Measurements from ENCODE around the gene CX3CL1.
"Not testable (repeated sequence)": the region's sequence is repeated elsewhere in the genome, so short reads cannot be mapped to it uniquely, and the experiment has no call there.

The CX3CL1 gene

DNA sequence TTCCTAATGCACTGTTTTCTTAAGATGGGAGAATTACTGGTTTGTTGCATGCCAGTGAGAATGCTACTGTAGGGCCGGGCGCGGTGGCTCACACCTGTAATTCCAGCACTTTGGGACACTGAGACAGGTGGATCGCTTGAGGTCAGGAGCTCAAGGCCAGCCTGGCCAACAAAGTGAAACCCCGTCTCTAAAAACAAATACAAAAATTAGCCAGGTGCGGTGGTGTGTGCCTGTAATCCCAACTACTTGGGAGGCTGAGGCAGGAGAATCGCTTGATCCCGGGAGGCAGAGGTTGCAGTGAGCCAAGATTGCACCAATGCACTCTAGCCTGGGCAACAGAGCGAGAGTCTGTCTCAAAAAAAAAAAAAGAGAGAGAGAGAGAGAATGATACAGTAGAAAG, 29.7 kb upstream of the CX3CL1 start:
- H3K27me3 ChIP-seq (ENCODE audit: control insufficient read depth in 5 of 5, insufficient read depth in 4 of 5, low read length in 5 of 5); H3K9me3 ChIP-seq (ENCODE audit: control insufficient read depth in 5 of 5, low read length in 5 of 5); H3K4me3 ChIP-seq (ENCODE audit: low read depth in 1 of 5, low read length in 5 of 5); H3K36me3 ChIP-seq (ENCODE audit: control insufficient read depth in 5 of 5, insufficient read depth in 5 of 5, low read length in 5 of 5); H3K9ac ChIP-seq (ENCODE audit: low read length in 5 of 5); H3K27ac ChIP-seq (ENCODE audit: low read depth, low read length): not testable (repeated sequence)
- peaks cover 0 to 12% (median 0%) of the 10 kb centered on the region in 5 donors for H3K4me1 ChIP-seq (ENCODE audit: control insufficient read depth in 5 of 5, insufficient read depth in 5 of 5, low read length in 5 of 5)

DNA sequence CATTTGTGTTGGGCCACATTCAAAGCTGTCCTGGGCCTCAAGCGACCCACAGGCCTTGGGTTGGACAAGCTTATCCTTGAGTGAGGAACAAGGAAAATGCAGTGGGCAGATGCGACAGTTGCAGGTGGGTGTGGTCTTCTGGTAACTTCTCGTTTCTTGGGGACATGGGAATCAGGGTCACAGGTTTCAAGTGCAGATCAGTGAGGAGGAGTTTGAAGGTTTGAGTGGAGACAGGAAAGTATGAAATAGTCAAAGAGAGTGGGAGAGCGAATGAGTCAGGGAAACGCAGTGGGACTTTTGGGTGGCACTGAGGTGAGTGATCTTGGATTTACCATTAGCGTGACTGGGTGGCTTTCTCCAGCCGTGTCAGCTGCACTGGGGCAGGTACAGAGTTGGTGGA, 29.1 kb upstream of the CX3CL1 start:
- Histone ChIP-seq H3K4me1 (ENCODE audit: control insufficient read depth in 5 of 5, insufficient read depth in 5 of 5, low read length in 5 of 5) (peaks cover 0 to 12% (median 0%) of the 10 kb centered on the region in 5 donors), H3K4me3 (ENCODE audit: low read depth in 1 of 5, low read length in 5 of 5) (no peak overlapping the region), H3K9me3 (ENCODE audit: control insufficient read depth in 5 of 5, low read length in 5 of 5) (peaks cover 0 to 6% (median 0%) of the 10 kb centered on the region in 5 donors), H3K27me3 (ENCODE audit: control insufficient read depth in 5 of 5, insufficient read depth in 4 of 5, low read length in 5 of 5) (peaks cover 0 to 4% (median 0%) of the 10 kb centered on the region in 5 donors), H3K36me3 (ENCODE audit: control insufficient read depth in 5 of 5, insufficient read depth in 5 of 5, low read length in 5 of 5) (no peaks in the 10 kb centered on the region), H3K27ac (ENCODE audit: low read depth, low read length) (no peak overlapping the region), H3K9ac (ENCODE audit: low read length in 5 of 5) (no peak overlapping the region)

DNA sequence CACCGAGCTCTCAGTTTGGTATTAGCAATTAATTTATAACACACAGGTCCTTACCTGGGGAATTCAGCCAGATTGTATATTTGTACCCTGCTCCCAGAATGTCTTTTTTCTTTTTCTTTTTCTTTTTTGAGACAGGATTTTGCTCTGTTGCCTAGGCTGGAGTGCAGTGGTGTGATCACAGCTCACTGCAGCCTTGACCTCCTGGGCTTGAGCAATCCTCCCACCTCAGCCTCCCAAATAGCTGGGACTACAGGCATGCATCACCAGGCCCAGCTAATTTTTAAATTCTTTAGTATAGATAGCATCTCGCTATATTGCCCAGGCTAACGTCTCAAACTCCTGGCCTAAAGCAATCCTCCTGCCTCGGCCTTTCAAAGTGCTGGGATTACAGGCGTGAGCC, 28.2 kb upstream of the CX3CL1 start:
- H3K4me3 ChIP-seq (ENCODE audit: low read depth in 1 of 5, low read length in 5 of 5); H3K9me3 ChIP-seq (ENCODE audit: control insufficient read depth in 5 of 5, low read length in 5 of 5); H3K36me3 ChIP-seq (ENCODE audit: control insufficient read depth in 5 of 5, insufficient read depth in 5 of 5, low read length in 5 of 5); H3K9ac ChIP-seq (ENCODE audit: low read length in 5 of 5); H3K27me3 ChIP-seq (ENCODE audit: control insufficient read depth in 5 of 5, insufficient read depth in 4 of 5, low read length in 5 of 5); H3K27ac ChIP-seq (ENCODE audit: low read depth, low read length): not testable (repeated sequence)
- peaks cover 0 to 12% (median 0%) of the 10 kb centered on the region in 5 donors for H3K4me1 ChIP-seq (ENCODE audit: control insufficient read depth in 5 of 5, insufficient read depth in 5 of 5, low read length in 5 of 5)

DNA sequence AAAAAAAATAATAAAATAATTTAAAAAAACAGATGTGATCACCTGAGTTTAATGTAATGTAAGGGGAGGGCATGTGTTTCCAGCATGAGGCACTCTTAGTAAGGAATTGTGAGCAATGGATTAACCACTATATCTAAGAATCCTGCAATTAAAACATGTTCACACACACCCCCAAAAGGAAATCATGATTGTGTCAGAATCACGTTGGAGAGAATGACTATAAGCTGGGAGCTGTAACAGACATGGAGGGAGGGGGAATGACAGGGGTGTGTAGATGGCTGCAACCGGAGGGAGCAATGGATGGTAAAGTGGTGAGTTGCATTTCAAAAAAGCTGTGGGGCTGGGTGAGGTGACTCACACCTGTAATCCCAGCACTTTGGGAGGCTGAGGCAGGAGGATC, 27.3 kb upstream of the CX3CL1 start:
- peaks cover 0 to 4% (median 0%) of the 10 kb centered on the region in 5 donors for H3K27me3 ChIP-seq (ENCODE audit: control insufficient read depth in 5 of 5, insufficient read depth in 4 of 5, low read length in 5 of 5)
- no peak overlapping the region for H3K4me3 ChIP-seq (ENCODE audit: low read depth in 1 of 5, low read length in 5 of 5)
- peaks cover 0 to 12% (median 0%) of the 10 kb centered on the region in 5 donors for H3K4me1 ChIP-seq (ENCODE audit: control insufficient read depth in 5 of 5, insufficient read depth in 5 of 5, low read length in 5 of 5)
- H3K27ac ChIP-seq (ENCODE audit: low read depth, low read length) = no peak overlapping the region
- no peak overlapping the region for H3K9ac ChIP-seq (ENCODE audit: low read length in 5 of 5)
- peaks cover 0 to 6% (median 0%) of the 10 kb centered on the region in 5 donors for H3K9me3 ChIP-seq (ENCODE audit: control insufficient read depth in 5 of 5, low read length in 5 of 5)
- no peaks in the 10 kb centered on the region for H3K36me3 ChIP-seq (ENCODE audit: control insufficient read depth in 5 of 5, insufficient read depth in 5 of 5, low read length in 5 of 5)

DNA sequence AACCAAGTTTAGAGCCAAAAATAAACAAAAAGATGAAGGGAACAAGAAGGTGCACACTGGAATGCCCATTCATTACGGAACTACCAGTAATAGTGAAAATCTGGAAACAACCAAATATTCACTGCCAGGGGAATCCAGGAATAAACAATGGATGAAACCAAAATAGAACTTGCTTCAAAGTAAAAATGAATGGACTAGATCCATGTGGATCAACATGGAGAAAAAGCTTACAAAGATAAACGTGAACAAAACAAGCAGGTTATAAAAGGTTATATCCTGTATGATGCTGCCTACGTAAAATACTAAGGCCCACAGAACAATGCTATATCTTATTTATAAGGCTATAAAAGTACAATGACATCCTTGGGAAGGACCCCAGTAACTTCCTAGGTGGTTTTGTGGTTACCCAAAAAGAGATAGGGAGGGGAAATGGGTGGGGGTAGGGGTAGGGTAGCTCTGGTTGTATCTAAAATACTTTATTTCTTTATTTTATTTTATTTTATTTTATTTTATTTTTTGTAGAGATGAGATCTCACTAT, 26.6 kb upstream of the CX3CL1 start:
- H3K9ac ChIP-seq (ENCODE audit: low read length in 5 of 5) = no peak overlapping the region
- H3K9me3 ChIP-seq (ENCODE audit: control insufficient read depth in 5 of 5, low read length in 5 of 5) = peaks cover 0 to 6% (median 0%) of the 10 kb centered on the region in 5 donors

DNA sequence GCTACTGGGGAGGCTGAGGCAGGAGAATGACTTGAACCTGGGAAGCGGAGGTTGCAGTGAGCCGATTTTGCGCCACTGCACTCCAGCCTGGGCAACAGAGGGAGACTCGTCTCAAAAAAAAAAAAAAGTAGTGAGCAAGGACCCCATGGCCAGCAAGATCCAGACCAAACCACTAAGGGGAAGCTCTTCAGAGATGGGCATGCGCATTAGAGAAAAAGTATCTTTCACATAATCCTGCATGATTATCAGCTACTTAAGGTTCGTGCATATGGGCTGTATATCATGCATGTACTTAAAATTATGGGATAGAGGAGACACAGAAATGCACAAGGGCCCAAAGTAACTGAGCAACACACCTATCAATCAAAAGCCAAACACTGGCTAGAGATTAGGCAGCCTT, 24.4 kb upstream of the CX3CL1 start:
- Histone ChIP-seq H3K4me3 (ENCODE audit: low read depth in 1 of 5, low read length in 5 of 5) (no peak overlapping the region), H3K27me3 (ENCODE audit: control insufficient read depth in 5 of 5, insufficient read depth in 4 of 5, low read length in 5 of 5) (peaks cover 0 to 2% (median 0%) of the 10 kb centered on the region in 5 donors), H3K36me3 (ENCODE audit: control insufficient read depth in 5 of 5, insufficient read depth in 5 of 5, low read length in 5 of 5) (no peaks in the 10 kb centered on the region), H3K4me1 (ENCODE audit: control insufficient read depth in 5 of 5, insufficient read depth in 5 of 5, low read length in 5 of 5) (no peaks in the 10 kb centered on the region), H3K9me3 (ENCODE audit: control insufficient read depth in 5 of 5, low read length in 5 of 5) (peaks cover 0 to 6% (median 0%) of the 10 kb centered on the region in 5 donors), H3K9ac (ENCODE audit: low read length in 5 of 5) (no peak overlapping the region), H3K27ac (ENCODE audit: low read depth, low read length) (no peak overlapping the region)

More for the DNA sequence above, 26.6 kb upstream of the CX3CL1 start:
- H3K4me1 ChIP-seq (ENCODE audit: control insufficient read depth in 5 of 5, insufficient read depth in 5 of 5, low read length in 5 of 5) = peaks cover 0 to 10% (median 0%) of the 10 kb centered on the region in 5 donors
- no peak overlapping the region for H3K27ac ChIP-seq (ENCODE audit: low read depth, low read length)
- peaks cover 0 to 4% (median 0%) of the 10 kb centered on the region in 5 donors for H3K27me3 ChIP-seq (ENCODE audit: control insufficient read depth in 5 of 5, insufficient read depth in 4 of 5, low read length in 5 of 5)
- H3K4me3 ChIP-seq (ENCODE audit: low read depth in 1 of 5, low read length in 5 of 5) = no peak overlapping the region
- H3K36me3 ChIP-seq (ENCODE audit: control insufficient read depth in 5 of 5, insufficient read depth in 5 of 5, low read length in 5 of 5) = no peaks in the 10 kb centered on the region

DNA sequence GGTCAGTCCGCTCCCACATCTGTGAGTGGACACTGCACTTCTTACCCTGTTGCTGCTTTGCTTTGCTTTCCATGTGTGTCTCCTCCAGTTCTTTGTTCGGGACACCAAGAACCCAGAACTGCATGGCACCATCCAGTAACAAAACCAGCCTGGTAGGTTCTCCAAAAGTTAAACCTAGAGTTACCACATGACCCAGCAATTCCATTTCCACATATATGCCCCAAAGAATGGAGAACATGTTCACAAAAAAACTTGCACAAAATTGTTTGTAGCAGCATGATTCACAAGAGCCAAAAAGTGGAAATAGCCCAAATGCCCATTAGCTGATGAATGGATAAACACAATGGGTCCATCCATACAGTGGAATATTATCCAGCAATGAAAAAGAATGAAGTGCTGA, 24.0 kb upstream of the CX3CL1 start:
- Histone ChIP-seq H3K4me3 (ENCODE audit: low read depth in 1 of 5, low read length in 5 of 5) (no peak overlapping the region), H3K36me3 (ENCODE audit: control insufficient read depth in 5 of 5, insufficient read depth in 5 of 5, low read length in 5 of 5) (no peaks in the 10 kb centered on the region), H3K4me1 (ENCODE audit: control insufficient read depth in 5 of 5, insufficient read depth in 5 of 5, low read length in 5 of 5) (no peaks in the 10 kb centered on the region), H3K9ac (ENCODE audit: low read length in 5 of 5) (no peak overlapping the region), H3K27me3 (ENCODE audit: control insufficient read depth in 5 of 5, insufficient read depth in 4 of 5, low read length in 5 of 5) (peaks cover 0 to 2% (median 0%) of the 10 kb centered on the region in 5 donors), H3K9me3 (ENCODE audit: control insufficient read depth in 5 of 5, low read length in 5 of 5) (peaks cover 0 to 6% (median 0%) of the 10 kb centered on the region in 5 donors), H3K27ac (ENCODE audit: low read depth, low read length) (no peak overlapping the region)

DNA sequence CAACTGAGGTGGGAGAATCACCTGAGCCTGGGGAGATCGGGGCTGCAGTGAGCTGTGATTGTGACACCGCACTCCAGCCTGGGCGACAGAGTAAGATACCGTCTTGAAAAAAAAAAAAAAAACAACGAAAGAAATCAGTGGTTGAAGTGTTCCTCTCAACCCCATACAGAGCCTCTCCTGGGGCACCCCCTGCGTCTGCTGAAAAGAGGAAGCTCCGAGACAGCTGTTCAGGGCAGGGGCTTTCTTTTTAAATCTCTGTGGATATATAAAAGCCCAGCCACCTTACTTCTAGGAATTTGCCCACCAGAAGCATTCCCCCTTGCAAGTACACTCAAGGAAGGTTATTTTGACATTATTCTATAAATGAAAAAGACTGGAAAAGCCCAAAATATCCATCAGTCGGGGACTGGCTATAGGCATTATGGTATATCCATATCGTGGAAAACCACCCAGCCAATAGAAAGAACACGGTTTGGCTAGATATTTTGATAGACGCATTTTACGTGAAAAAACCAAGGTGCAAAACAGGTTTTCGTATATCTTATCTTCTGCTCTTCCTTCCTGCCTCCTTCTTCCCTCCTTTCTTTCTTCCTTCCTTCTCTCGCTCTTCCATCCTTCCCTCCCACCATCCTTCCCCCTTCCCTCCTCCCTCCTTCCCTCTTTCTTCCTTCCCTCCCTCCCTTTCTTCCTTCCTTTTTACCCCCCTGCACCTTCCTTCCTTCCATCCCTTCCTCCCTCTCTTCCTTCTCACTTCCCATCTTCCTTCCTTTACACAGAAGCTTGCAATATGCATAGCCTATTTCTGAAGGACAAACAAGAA, 22.9 kb upstream of the CX3CL1 start:
- Histone ChIP-seq H3K36me3 (ENCODE audit: control insufficient read depth in 5 of 5, insufficient read depth in 5 of 5, low read length in 5 of 5) (no peaks in the 10 kb centered on the region), H3K27ac (ENCODE audit: low read depth, low read length) (no peak overlapping the region), H3K4me1 (ENCODE audit: control insufficient read depth in 5 of 5, insufficient read depth in 5 of 5, low read length in 5 of 5) (no peaks in the 10 kb centered on the region), H3K27me3 (ENCODE audit: control insufficient read depth in 5 of 5, insufficient read depth in 4 of 5, low read length in 5 of 5) (no peaks in the 10 kb centered on the region), H3K4me3 (ENCODE audit: low read depth in 1 of 5, low read length in 5 of 5) (no peak overlapping the region), H3K9me3 (ENCODE audit: control insufficient read depth in 5 of 5, low read length in 5 of 5) (peaks cover 0 to 6% (median 0%) of the 10 kb centered on the region in 5 donors), H3K9ac (ENCODE audit: low read length in 5 of 5) (no peak overlapping the region)

DNA sequence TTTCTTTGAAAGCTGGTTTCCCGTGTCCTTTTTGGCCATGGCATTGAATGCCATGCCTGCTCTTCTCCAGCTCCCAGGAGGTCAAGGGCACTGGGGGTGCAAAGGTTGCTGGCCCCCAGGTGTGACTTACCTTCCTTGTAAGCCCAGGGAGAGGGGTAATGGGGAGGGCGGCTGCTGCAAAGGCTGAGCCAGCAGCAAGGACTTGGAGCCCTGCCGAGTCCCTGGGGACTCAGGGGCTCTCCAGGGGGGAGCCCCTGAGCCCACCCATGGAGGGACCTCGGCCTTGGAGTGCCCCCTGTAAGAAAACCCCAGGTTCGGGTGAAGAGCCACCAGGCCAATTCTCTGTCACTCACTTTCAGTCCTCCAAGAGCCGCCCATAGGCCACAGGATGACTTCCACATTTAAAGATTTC, 19.6 kb upstream of the CX3CL1 start:
- H3K4me1 ChIP-seq (ENCODE audit: control insufficient read depth in 5 of 5, insufficient read depth in 5 of 5, low read length in 5 of 5) = peaks cover 0 to 3% (median 0%) of the 10 kb centered on the region in 5 donors
- no peak overlapping the region for H3K9ac ChIP-seq (ENCODE audit: low read length in 5 of 5)
- H3K27ac ChIP-seq (ENCODE audit: low read depth, low read length) = no peak overlapping the region
- H3K9me3 ChIP-seq (ENCODE audit: control insufficient read depth in 5 of 5, low read length in 5 of 5) = peaks cover 0 to under 1% (median 0%) of the 10 kb centered on the region in 5 donors
- no peak overlapping the region for H3K4me3 ChIP-seq (ENCODE audit: low read depth in 1 of 5, low read length in 5 of 5)
- no peaks in the 10 kb centered on the region for H3K27me3 ChIP-seq (ENCODE audit: control insufficient read depth in 5 of 5, insufficient read depth in 4 of 5, low read length in 5 of 5)
- H3K36me3 ChIP-seq (ENCODE audit: control insufficient read depth in 5 of 5, insufficient read depth in 5 of 5, low read length in 5 of 5) = no peaks in the 10 kb centered on the region

DNA sequence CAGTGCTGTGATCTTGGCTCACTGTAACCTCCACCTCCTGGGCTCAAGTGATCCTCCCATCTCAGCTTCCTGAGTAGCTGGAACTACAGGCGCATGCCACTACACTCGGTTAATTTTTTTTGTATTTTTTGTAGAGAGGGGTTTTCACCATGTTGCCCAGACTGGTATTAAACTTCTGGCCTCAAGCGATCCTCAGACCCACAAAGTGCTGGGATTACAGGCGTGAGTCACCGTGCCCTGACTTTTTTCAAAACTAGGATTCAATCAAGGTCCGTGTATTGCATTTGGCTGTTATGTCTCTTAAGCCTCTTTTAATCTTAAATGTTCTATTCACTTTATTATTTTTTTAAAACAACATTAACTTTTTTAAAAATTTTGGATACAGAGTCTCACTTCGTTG, 18.0 kb upstream of the CX3CL1 start:
- Histone ChIP-seq H3K27ac (ENCODE audit: low read depth, low read length) (no peak overlapping the region), H3K4me1 (ENCODE audit: control insufficient read depth in 5 of 5, insufficient read depth in 5 of 5, low read length in 5 of 5) (peaks cover 0 to 8% (median 0%) of the 10 kb centered on the region in 5 donors), H3K9ac (ENCODE audit: low read length in 5 of 5) (no peak overlapping the region), H3K27me3 (ENCODE audit: control insufficient read depth in 5 of 5, insufficient read depth in 4 of 5, low read length in 5 of 5) (no peaks in the 10 kb centered on the region), H3K9me3 (ENCODE audit: control insufficient read depth in 5 of 5, low read length in 5 of 5) (no peaks in the 10 kb centered on the region), H3K36me3 (ENCODE audit: control insufficient read depth in 5 of 5, insufficient read depth in 5 of 5, low read length in 5 of 5) (no peaks in the 10 kb centered on the region), H3K4me3 (ENCODE audit: low read depth in 1 of 5, low read length in 5 of 5) (no peak overlapping the region)

Measured in subcutaneous abdominal adipose tissue (tissue), 5 donors.